ENCODE data around the gene CCDC127. TPM values are rescaled to one million over a fixed set of nuclear protein-coding genes. Genes with fewer than 3 reads are reported as not detected.

Gene CCDC127
- total and polyA plus RNA-seq, 2 donors (not counting 3 experiments of a cell fraction or from before 2014, with no cell fraction given): 3.4 to 6.3 TPM

GRCh38 chr5:196350-196749, 21.6 kb downstream of the CCDC127 start:
- BruUV-seq (replicated peaks): no TSS peak
- no peaks in the 10 kb centered on the region for H3K4me1 ChIP-seq (ENCODE audit: control insufficient read depth, extremely low read depth, insufficient read depth, low read length)
- no peak for DNase-seq (ENCODE audit: low read depth, low spot score)
- no peak overlapping the region for H3K4me3 ChIP-seq (replicated peaks in 1 of 3; ENCODE audit: insufficient read depth in 1 of 3, low read depth in 1 of 3, low read length in 3 of 3)
- intact Hi-C loops (cut with micrococcal nuclease): no loop called here
- CTCF ChIA-PET: no interaction called here
- H2AFZ ChIP-seq (ENCODE audit: low read depth, low read length): no peak overlapping the region
- H3K9ac ChIP-seq (replicated peaks; ENCODE audit: extremely low read depth, insufficient read depth, low read length): no peak overlapping the region
- H3K4me2 ChIP-seq (ENCODE audit: insufficient read depth, low read length): no peak overlapping the region
- peaks cover under 1 to 3% of the 10 kb centered on the region in 2 experiments for H3K27me3 ChIP-seq (ENCODE audit: control insufficient read depth in 2 of 2, insufficient read depth in 2 of 2, low read length in 2 of 2)
- POLR2A ChIA-PET: no interaction called here
- no peak for TF ChIP-seq CTCF (IDR thresholded peaks at IDR 0.05; ENCODE audit: extremely low read depth in 1 of 2, insufficient read depth in 1 of 2, low read depth in 1 of 2, low read length in 2 of 2)
- no peak for TF ChIP-seq EZH2 (IDR thresholded peaks at IDR 0.05; ENCODE audit: borderline replicate concordance, low read depth, low read length, severe bottlenecking)
- no peak for TF ChIP-seq POLR2AphosphoS5 (IDR thresholded peaks at IDR 0.05; ENCODE audit: insufficient read depth, low read depth, low read length)
- TF ChIP-seq JUN (IDR thresholded peaks at IDR 0.05; ENCODE audit: borderline replicate concordance, insufficient read depth, insufficient read length, low read depth): no peak
- no peak for TF ChIP-seq MYC (IDR thresholded peaks at IDR 0.05; ENCODE audit: low read depth, low read length)
- no peak for TF ChIP-seq POLR2A (IDR thresholded peaks at IDR 0.05; ENCODE audit: low read depth, low read length)
- TF ChIP-seq MAX (IDR thresholded peaks at IDR 0.05; ENCODE audit: insufficient read depth, insufficient read length): no peak
- no peak for TF ChIP-seq GATA2 (IDR thresholded peaks at IDR 0.05; ENCODE audit: insufficient read depth, insufficient read length, low read depth, low read length)
- no peak for TF ChIP-seq FOS (IDR thresholded peaks at IDR 0.05; ENCODE audit: borderline replicate concordance, insufficient read depth, low read length)
- no peaks in the 10 kb centered on the region for H3K79me2 ChIP-seq (ENCODE audit: control insufficient read depth, insufficient read depth, low read length)
- no peaks in the 10 kb centered on the region for H4K20me1 ChIP-seq (replicated peaks; ENCODE audit: control insufficient read depth, extremely low read depth, insufficient read depth, low read length)
- no peaks in the 10 kb centered on the region for H3K9me1 ChIP-seq (replicated peaks; ENCODE audit: control insufficient read depth, extremely low read depth, insufficient read depth, low read length)
- H3K9me3 ChIP-seq (replicated peaks; ENCODE audit: control insufficient read depth, insufficient read depth, low read length): no peaks in the 10 kb centered on the region
- no peaks in the 10 kb centered on the region for H3K36me3 ChIP-seq (ENCODE audit: control insufficient read depth in 2 of 2, extremely low read depth in 1 of 2, insufficient read depth in 2 of 2, low read length in 2 of 2)
- dilution Hi-C loops (cut with MboI; ENCODE audit: extremely low pct_ligation_motif_present, low sequenced_read_pairs): no loop called here
- no peak overlapping the region for H3K27ac ChIP-seq (ENCODE audit: insufficient read depth, low read depth, low read length)
- FAIRE-seq: no peak

Data from endothelial cell of umbilical vein (primary cell).